Activated CD4-positive, alpha-beta T cell treated with anti-CD3 and anti-CD28 coated beads, Interleukin-2, amount 50 U/mL, for 1 hour (primary cell): ENCODE data around the gene ZFR2.

Experiments
- DNase-seq: peaks from one replicate; pipeline ENCODE4 v3.0.0-alpha.2; 2020

ZFR2 gene

DNA sequence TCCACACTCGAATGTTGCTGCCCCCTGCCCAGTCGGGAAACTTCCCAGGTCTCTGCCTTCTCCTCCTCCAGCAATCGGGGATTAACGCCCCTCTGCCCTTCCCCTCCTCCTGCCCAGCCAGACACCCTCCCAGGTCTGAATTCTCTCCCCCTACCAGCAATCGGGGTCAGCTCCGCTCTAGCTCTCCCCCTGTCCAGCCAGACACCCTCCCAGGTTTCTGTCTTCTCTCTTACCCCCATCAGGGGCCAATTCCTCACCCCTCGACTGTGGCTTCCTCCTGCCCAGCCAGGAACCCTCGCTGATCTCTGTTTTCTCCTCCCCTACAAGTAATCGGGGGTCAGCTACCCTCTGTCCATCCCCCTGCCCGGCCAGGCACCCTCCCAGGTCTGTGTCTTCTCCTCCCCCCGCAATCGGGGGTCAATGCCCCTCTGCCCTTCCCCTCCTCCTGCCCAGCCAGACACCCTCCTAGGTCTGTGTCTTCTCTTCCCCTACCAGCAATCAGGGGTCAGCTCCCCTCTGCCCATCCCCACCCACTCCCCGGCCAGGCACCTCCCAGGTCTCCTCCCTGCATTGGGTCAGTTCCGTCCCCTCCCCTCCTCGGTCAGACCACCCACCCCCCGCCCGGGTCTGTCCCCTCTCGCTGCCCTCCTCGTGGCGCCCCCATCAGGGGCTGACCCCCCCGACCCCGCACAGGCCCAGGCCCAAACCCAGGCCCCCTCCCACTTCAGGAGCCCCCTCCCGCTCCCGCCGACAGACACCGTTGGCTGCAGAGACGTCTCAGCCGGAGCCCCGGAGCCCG, 668 bp downstream of the ZFR2 start:
- DNase-seq, result no peak

DNA sequence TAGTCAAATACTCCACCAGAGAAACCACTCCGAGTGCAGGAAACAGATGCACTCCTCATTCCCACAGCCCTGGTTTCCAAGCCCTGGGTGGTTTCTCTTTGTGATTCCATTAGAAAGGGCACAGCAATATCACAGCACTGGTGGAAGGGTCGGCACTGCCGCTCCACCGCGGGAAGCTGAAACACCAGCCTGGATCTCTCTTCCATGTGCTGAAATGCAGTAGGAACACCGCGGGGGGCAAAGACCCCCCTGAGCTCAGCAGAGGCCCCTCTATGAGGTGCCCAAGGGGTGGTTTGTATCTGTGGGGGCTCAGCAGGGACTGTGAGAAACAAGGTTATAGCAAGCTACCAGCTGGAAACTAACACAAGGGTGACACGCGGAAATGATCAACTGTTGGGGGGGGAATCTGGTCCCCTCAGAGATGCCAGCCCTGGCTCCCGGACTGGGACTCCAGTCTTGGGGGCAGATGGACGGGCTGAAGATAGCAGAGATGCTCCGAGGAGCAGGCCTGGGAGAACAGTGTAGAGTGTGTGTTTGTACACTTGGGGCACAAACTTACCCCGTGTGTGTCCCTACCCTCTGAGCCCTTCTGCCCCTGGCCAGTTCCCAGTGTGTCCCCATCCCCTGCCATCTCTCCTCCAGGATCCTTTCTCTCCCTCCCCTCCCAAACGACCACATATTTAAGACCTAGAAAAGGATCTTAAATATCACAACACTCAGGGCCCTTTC, 1.8 kb downstream of the ZFR2 start:
- DNase-seq, result no peak

DNA sequence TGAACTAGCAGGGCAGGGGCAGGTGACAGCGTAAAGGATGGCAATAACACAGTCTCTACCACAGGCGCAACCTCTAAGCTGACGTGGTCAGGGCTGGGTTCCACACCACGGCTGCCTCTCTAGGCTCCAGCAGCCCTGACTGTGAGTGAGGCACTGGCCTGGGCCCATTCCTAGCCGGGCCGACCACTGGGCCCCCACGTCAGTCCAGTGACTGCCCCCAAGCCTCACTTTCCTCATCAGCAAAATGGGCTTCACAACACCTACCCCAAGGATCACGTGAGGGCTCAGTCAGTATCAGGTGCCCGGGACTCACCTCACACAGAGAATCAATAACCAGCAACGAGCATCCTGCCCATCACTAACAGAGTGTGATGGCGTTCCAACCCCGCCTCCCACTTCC, 5.2 kb downstream of the ZFR2 start:
- no peak for DNase-seq

GRCh38 chr19:3862826-3863500, 5.9 kb downstream of the ZFR2 start:
- DNase-seq, result no peak

GRCh38 chr19:3860499-3860898, 8.3 kb downstream of the ZFR2 start:
- no peak for DNase-seq

- no peak for DNase-seq
Observed at GRCh38 chr19:3857449-3858003, 11.3 kb downstream of the ZFR2 start.

DNA sequence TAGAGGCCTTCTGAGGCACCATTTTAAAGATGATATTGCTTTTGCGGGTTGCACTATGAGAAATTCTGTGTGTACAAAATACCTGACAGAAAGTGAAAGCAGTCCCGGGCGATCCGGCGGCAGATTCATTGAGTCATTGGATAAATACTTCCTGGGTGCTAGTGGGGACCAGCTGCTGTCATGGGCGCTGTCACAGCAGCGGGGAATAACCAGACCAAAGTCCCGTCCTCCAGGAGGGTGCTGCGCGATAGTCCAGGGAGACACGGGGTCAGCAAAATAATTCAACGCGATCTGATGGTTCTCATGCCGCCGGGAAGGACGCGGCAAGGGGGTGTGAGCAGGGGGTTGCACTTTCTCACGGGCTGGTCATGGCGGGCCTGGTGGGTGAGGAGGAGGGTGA, 13.5 kb downstream of the ZFR2 start:
- DNase-seq, result no peak

GRCh38 chr19:3852614-3853254, 16.1 kb downstream of the ZFR2 start:
- peak; percentile 38 for DNase-seq

- no peak for DNase-seq
Observed at GRCh38 chr19:3852177-3852511, 16.7 kb downstream of the ZFR2 start.

DNA sequence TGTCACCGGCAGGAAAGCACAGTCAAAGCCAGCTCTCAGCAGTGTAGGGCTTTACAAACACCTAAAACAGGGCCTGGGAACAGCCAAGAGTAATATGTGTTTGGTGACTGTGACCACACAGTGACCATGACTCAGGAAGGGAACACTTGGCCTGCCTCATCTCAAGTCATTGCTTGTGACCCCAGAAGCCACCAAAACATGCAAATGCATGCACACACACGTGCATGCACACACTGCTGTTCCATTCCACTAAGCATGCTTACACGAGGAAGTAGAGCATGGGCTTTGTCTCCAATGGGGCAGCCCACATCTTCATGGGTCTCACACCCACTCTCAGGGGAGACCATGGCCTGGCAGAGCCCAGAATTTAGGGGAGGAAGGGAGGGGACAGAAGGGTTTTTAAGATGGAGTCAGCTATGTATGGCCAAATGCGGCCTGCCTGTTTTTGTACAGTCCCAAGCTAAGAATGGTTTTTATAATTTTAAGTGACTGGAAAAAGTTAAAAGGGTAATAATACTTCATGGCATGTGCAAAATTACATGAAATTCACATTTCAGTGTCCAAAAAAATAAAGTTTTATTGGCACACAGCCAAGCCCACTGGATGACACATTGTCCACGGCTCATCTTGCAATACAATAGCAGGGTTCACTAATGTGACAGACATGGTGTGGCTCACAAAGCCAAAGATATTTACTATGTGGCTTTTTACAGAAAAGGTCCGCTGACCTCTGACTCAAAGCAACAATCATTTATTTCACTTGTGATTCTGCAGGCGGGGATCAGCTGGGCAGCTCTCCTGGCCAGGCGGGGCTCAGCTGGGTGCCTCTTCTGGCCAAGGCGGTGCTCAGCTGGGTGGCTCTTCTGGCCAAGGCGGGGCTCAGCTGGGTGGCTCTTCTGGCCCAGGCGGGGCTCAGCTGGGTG, 17.3 kb downstream of the ZFR2 start:
- DNase-seq, result no peak

- no peak for DNase-seq
Observed at GRCh38 chr19:3850320-3850972, 18.4 kb downstream of the ZFR2 start.

DNA sequence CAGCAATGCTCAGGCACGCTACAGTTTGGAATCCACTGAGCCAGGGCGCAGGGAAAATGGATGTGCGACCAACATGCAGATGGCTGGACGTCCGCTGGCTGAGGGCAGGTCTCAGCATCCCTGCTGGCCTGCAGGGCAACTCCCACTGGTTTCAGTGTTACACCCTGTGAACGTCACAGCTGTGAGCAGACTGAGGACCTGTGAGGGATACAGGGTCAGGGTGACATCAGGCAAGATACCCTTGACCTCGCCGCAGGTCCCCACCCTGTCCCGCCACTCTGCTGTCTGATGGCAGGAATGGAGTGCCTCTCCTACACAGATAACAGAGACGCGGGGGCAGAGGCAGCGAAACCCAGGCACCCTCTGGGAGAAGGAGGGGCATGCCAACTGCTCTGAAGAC, 19.1 kb downstream of the ZFR2 start:
- no peak for DNase-seq

- peak; percentile 26 for DNase-seq
Observed at GRCh38 chr19:3849092-3849491, 19.7 kb downstream of the ZFR2 start.

DNA sequence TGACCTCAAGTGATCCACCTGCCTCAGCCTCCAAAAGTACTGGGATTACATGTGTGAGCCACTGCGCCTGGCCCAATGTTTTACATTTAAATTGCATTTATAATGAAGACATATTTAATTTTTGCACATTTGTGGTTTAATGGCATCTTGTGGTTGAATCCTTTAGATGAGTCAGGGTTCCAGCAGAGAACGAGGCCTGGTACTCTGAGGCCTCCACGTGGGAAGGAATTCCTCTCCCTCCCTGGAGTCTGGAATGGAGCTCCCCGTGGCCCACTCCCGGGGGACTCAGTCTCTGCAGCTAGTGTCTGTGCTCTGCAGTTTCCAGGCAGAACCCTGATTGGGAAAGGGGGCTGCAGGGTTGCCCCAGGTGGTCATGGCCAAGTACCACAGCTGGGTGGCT, 24.2 kb downstream of the ZFR2 start:
- no peak for DNase-seq

DNA sequence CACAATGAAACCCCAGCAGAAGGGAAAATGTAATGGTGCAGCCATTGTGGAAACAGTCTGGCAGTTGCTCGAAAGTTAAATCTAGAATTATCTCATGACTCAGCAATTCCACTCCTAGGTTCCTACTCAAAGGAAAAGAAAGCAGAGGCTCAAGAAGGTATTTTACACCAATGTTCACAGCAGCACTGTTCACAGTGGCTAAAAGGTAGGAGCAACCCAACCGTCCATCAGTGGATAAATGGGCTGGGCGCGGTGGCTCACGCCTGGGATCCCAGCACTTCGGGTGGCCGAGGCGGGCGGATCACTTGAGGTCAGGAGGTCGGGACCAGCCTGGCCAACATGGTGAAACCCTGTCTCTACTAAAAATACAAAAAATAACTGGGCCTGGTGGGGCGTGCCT, 25.9 kb downstream of the ZFR2 start:
- no peak for DNase-seq

DNA sequence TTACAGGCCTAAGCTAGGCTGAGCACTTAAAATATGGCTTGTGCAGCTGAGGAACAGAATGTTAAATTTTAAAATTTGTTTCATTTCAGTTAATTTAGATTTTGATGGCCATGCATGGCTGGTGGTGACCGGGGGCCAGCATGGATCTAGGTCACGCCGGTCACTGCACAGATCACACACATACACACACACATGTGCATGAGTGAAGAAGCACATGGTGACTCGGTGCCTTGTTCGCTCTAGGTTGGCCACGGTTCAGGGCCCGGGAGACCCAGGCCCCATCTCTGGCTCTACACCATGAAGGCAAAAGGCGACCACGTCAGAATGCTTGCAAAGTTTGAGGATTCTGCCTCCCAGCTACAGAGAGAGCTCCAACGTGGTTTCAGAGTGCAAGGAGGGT, 28.0 kb downstream of the ZFR2 start:
- DNase-seq, result no peak

GRCh38 chr19:3839941-3840340, 28.9 kb downstream of the ZFR2 start:
- no peak for DNase-seq

- DNase-seq, result no peak
Observed at GRCh38 chr19:3838661-3839060, 30.2 kb downstream of the ZFR2 start.

DNA sequence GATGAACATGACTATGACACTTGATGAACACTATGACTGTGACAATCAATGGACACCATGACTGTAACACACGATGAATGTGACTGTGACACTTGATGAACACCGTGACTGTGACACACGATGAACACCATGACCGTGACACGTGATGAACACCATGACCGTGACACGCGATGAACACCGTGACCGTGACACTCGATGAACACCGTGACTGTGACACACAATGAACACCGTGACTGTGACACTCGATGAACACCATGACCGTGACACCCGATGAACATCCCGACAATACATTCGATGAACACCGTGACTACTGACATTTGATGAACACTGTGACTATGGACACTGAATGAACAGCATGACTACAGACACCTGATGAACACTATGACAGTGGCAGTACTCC, 30.9 kb downstream of the ZFR2 start:
- DNase-seq, result no peak

GRCh38 chr19:3837332-3837731, 31.5 kb downstream of the ZFR2 start:
- DNase-seq, result no peak

- no peak for DNase-seq
Observed at GRCh38 chr19:3836887-3837286, 32.0 kb downstream of the ZFR2 start.

GRCh38 chr19:3835055-3835435, 33.8 kb downstream of the ZFR2 start:
- no peak for DNase-seq
